Endodermal cell (in vitro differentiated cells): ENCODE measurements around the gene TMEM222. TPM values are rescaled to one million over a fixed set of nuclear protein-coding genes. Genes with fewer than 3 reads are reported as not detected.
"Not testable (repeated sequence)": the region's sequence is repeated elsewhere in the genome, so short reads cannot be mapped to it uniquely, and the experiment has no call there.

Source experiments
- DNase-seq: peaks from one replicate; pipeline ENCODE4 v3.0.0-alpha.2; 2017
- H3K27ac ChIP-seq: 2 replicates; pipeline ENCODE4 v1.5.1; 2013; ENCODE audit warnings: mild to moderate bottlenecking, low read depth, low read length, moderate library complexity
- H3K27me3 ChIP-seq: 2 replicates; pipeline ENCODE4 v1.6.1; 2013; ENCODE audit warnings: mild to moderate bottlenecking, low read length, moderate library complexity; ENCODE audit not compliant: insufficient read depth, control insufficient read depth, poor library complexity, severe bottlenecking
- H3K36me3 ChIP-seq: 2 replicates; pipeline ENCODE4 v1.7.0; 2013; ENCODE audit warnings: mild to moderate bottlenecking, low read length, moderate library complexity; ENCODE audit not compliant: control insufficient read depth, insufficient read depth
- H3K4me1 ChIP-seq: one replicate; pipeline ENCODE4 v1.7.0; 2013; ENCODE audit warnings: low read length; ENCODE audit not compliant: control insufficient read depth, insufficient read depth
- H3K4me3 ChIP-seq: 2 replicates; pipeline ENCODE4 v1.5.1; 2013; ENCODE audit warnings: mild to moderate bottlenecking, low read length, moderate library complexity
- H3K9ac ChIP-seq: 2 replicates; pipeline ENCODE4 v1.6.1; 2013; ENCODE audit warnings: mild to moderate bottlenecking, low read length, moderate library complexity; ENCODE audit not compliant: poor library complexity, severe bottlenecking; ENCODE audit errors: extremely low read depth
- H3K9me3 ChIP-seq: 2 replicates; pipeline ENCODE4 v1.6.1; 2013; ENCODE audit warnings: mild to moderate bottlenecking, low read length, moderate library complexity; ENCODE audit not compliant: control insufficient read depth
- H3K27ac Mint-ChIP-seq: 2 replicates; pipeline ENCODE4 v1.8.0; 2020; ENCODE audit warnings: mixed read lengths
- H3K27me3 Mint-ChIP-seq: 2 replicates; pipeline ENCODE4 v1.8.0; 2021; ENCODE audit warnings: mild to moderate bottlenecking, mixed read lengths; ENCODE audit not compliant: insufficient read depth
- H3K36me3 Mint-ChIP-seq: 2 replicates; pipeline ENCODE4 v1.8.0; 2020; ENCODE audit warnings: low read depth, mixed read lengths
- H3K4me1 Mint-ChIP-seq: 2 replicates; pipeline ENCODE4 v1.8.0; 2020; ENCODE audit warnings: mixed read lengths
- H3K4me3 Mint-ChIP-seq: 2 replicates; pipeline ENCODE4 v1.8.0; 2020; ENCODE audit warnings: mild to moderate bottlenecking, moderate library complexity, mixed read lengths
- H3K9me3 Mint-ChIP-seq: 2 replicates; pipeline ENCODE4 v1.8.0; 2020; ENCODE audit warnings: mild to moderate bottlenecking, mixed read lengths
- WGBS, 2 experiments: methylation state at CpG; one replicate each; pipeline versions ENCODE4 v1.1.5 to v1.1.7; 2013; ENCODE audit warnings: missing lambda C conversion rate in 2 of 2, mixed read lengths in 1 of 2; ENCODE audit not compliant: insufficient coverage in 1 of 2, insufficient read length in 1 of 2; 5-methylcytosine and 5-hydroxymethylcytosine counted together
- total RNA-seq, 2 donors: library from RNA; stranded (reverse); fragmentation: NEBNext Ultra II Directional in 1 of 2; extraction: Animal tissue kit (Norgen Biotek cat#: 25700) in 1 of 2; gene quantifications; 2 replicates in 1 of 2; 3 replicates in 1 of 2; pipeline ENCODE4 v1.2.1, GENCODE V29; 2021
- TF ChIP-seq, protein P1 (sequence below): fragments of 200-600 bp; sonication (generic); conservative IDR thresholded peaks from 2 replicates; pipeline ENCODE4 v1.5.0; 2021; ENCODE audit warnings: antibody characterized with exemption, mild to moderate bottlenecking

The TMEM222 gene
- total RNA-seq, 2 donors from 2014 or later, result 26.0 to 31.8 TPM

DNA sequence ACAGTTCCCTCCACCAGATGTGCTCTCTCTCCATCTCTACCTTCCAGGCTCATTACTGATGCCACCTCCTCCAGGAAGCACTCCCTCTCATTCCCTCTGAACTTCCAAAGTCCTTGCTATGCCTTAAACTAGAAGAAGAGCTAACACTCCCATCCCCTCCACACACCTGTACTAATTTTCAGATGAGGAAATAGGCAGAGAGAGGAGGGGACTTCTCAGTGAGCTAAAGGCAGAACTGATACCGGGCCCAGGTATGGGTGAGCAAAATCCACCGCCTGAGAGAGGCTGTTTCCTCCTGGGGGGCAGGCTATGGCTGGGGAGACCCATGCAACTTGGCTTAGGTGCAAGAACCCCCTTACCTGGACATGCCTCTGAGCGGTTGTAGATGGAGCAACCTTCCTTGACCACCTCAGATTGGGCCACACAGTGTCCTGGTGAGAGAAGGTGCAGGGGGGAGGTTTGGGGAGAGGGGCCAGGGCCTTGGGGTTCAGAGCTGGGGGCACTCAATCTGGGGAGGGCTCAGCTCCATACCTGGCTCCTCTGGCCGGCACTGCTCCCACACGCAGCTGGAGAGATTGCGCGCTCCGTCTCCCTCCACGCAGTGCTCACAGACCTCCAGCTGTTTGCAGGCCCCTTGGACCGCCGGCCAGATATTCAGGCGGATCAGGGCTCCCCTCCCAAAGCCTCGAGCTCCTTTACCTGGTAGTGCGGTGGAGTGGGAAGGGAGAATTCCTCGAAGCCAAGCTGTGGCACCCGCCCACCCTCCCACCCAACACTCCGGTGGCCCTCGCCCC is 60.2 kb downstream of the TMEM222 start:
- peaks cover 32% of the 10 kb centered on the region for H3K27me3 Mint-ChIP-seq
- H3K36me3 Mint-ChIP-seq, result no peaks in the 10 kb centered on the region
- H3K9ac ChIP-seq, result no peak overlapping the region
- H3K9me3 Mint-ChIP-seq, result no peaks in the 10 kb centered on the region
- H3K4me1 Mint-ChIP-seq, result no peaks in the 10 kb centered on the region
- TF ChIP-seq, protein P1, sequence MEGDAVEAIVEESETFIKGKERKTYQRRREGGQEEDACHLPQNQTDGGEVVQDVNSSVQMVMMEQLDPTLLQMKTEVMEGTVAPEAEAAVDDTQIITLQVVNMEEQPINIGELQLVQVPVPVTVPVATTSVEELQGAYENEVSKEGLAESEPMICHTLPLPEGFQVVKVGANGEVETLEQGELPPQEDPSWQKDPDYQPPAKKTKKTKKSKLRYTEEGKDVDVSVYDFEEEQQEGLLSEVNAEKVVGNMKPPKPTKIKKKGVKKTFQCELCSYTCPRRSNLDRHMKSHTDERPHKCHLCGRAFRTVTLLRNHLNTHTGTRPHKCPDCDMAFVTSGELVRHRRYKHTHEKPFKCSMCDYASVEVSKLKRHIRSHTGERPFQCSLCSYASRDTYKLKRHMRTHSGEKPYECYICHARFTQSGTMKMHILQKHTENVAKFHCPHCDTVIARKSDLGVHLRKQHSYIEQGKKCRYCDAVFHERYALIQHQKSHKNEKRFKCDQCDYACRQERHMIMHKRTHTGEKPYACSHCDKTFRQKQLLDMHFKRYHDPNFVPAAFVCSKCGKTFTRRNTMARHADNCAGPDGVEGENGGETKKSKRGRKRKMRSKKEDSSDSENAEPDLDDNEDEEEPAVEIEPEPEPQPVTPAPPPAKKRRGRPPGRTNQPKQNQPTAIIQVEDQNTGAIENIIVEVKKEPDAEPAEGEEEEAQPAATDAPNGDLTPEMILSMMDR, result no peak
- H3K36me3 ChIP-seq, result no peaks in the 10 kb centered on the region
- no peak overlapping the region for H3K27ac ChIP-seq
- H3K27me3 ChIP-seq, result peaks cover 21% of the 10 kb centered on the region
- no peaks in the 10 kb centered on the region for H3K9me3 ChIP-seq
- no peak for DNase-seq
- WGBS, 2 experiments, result 66 to 83% methylated on average over 6 to 16 of the region's 18 CpGs
- peak overlapping the region; percentile 44 for H3K4me3 Mint-ChIP-seq
- no peaks in the 10 kb centered on the region for H3K4me1 ChIP-seq
- no peak overlapping the region for H3K27ac Mint-ChIP-seq
- H3K4me3 ChIP-seq, result no peak overlapping the region

DNA sequence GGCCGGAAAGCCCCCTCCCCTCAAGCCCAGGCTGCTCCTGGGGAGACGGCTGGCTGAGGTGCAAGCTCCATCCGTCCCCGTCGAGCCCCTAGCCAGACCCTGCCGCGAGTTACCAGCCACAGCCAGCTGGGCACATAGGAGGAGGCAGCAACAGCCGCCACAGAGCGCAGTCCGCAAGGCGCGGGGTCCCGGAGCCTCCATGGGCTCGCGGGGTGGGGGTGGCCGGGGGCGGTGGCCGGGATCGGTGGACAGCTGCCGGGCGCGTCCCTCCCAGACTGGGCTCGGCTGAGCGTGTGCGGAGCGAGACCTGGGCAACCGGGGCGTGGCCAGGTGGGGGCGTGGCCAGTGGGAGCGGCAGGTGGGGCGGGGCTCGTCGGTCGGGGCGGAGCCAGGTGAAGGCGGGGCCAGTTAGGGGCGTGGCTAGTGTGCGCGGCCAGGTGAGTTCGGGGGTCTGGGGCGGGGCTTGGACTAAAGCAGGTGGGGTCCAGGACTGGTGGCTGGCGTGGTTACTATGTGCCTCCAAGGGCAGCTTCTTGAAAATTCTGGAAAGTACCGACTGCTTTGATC is 61.2 kb downstream of the TMEM222 start, which contains the start of gene CD164L2:
Gene CD164L2 (minus strand): TSS at position 295 of the 567 bp plus-strand sequence. CDS start 94 bp downstream, at position 201.
- H3K4me3 ChIP-seq, result no peak within 1 kb of the TSS
- Mint-ChIP-seq H3K4me3 (peak within 1 kb of the TSS; percentile 44), H3K27ac (no peak within 1 kb of the TSS)

DNA sequence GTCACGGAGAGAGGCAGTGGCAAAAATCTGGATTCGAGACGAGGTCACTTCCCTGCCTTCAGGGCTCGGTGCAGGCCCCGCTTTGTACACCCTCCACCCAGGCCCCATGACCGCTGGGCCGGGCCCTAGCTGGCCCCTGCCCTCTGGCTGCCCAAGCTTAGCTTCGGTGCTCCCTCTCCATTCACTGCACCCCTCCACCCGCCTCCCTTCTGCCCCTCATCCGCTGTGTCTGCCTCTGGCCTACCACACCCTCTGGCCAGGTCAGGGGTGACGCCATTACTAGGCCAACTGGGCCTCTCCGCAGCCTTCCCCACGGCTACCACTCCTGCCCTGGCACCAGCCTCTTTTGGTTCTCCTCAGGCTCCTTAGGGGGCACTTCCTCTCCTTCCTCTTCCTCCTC is 61.7 kb downstream of the TMEM222 start:
- no peak for DNase-seq
- no peak overlapping the region for H3K9ac ChIP-seq
- no peak overlapping the region for H3K4me3 ChIP-seq
- H3K36me3 Mint-ChIP-seq, result no peaks in the 10 kb centered on the region
- H3K27ac Mint-ChIP-seq, result no peak overlapping the region
- H3K4me1 Mint-ChIP-seq, result no peaks in the 10 kb centered on the region
- H3K27ac ChIP-seq, result no peak overlapping the region
- no peaks in the 10 kb centered on the region for H3K9me3 ChIP-seq
- no peaks in the 10 kb centered on the region for H3K9me3 Mint-ChIP-seq
- no peak overlapping the region for H3K4me3 Mint-ChIP-seq
- WGBS, 2 experiments, result 88 to 97% methylated on average over 10 to 13 of the region's 13 CpGs
- H3K27me3 Mint-ChIP-seq, result peaks cover 32% of the 10 kb centered on the region
- no peaks in the 10 kb centered on the region for H3K4me1 ChIP-seq
- H3K36me3 ChIP-seq, result no peaks in the 10 kb centered on the region
- TF ChIP-seq, protein P1, result no peak
- H3K27me3 ChIP-seq, result peaks cover 21% of the 10 kb centered on the region

More for the DNA sequence above, 61.2 kb downstream of the TMEM222 start, which contains the start of gene CD164L2:
- TF ChIP-seq, protein P1, result no peak
- Histone ChIP-seq H3K9ac (no peak within 1 kb of the TSS), H3K27me3 (peaks cover 21% of the 10 kb centered on the region), H3K9me3 (no peaks in the 10 kb centered on the region), H3K36me3 (no peaks in the 10 kb centered on the region), H3K27ac (no peak within 1 kb of the TSS), H3K4me1 (no peaks in the 10 kb centered on the region)
- DNase-seq, result peak; percentile 97
- Mint-ChIP-seq H3K9me3 (no peaks in the 10 kb centered on the region), H3K27me3 (peaks cover 32% of the 10 kb centered on the region), H3K4me1 (no peaks in the 10 kb centered on the region), H3K36me3 (no peaks in the 10 kb centered on the region)
- 12 to 21% methylated on average over 12 to 43 of the region's 43 CpGs for WGBS, 2 experiments

DNA sequence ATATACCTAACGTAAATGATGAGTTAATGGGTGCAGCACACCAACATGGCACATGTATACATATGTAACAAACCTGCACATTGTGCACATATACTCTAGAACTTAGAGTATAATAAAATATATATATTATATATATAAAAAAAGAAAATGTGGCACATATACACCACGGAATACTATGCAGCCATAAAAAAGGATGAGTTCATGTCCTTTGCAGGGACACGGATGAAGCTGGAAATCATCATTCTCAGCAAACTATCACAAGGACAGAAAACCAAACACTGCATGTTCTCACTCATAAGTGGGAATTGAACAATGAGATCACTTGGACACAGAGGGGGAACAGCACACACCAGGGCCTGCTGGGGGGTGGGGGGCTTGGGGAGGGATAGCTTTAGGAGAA is 62.8 kb downstream of the TMEM222 start:
- not testable (repeated sequence) for H3K27ac Mint-ChIP-seq, H3K36me3 Mint-ChIP-seq

More for the DNA sequence above, 62.8 kb downstream of the TMEM222 start:
- H3K27me3 Mint-ChIP-seq, result peaks cover 29% of the 10 kb centered on the region
- H3K4me1 ChIP-seq, DNase-seq, H3K36me3 ChIP-seq, H3K4me3 Mint-ChIP-seq, H3K9ac ChIP-seq, H3K9me3 Mint-ChIP-seq, H3K4me1 Mint-ChIP-seq, H3K9me3 ChIP-seq, H3K27ac ChIP-seq, H3K4me3 ChIP-seq: not testable (repeated sequence)
- WGBS, 2 experiments, result 78% methylated on average over 2 of the region's 3 CpGs; no CpG with 5 or more reads in 1 of the 2 experiments
- peaks cover 21% of the 10 kb centered on the region for H3K27me3 ChIP-seq
